Right lobe of liver (tissue), 4 donors: ENCODE measurements around the gene PHF20.

Source experiments
- POLR2A ChIP-seq: fragments of 450-650 bp; IDR thresholded peaks from one replicate; pipeline ENCODE4 v1.6.1; 2017; ENCODE audit warnings: antibody characterized with exemption, mild to moderate bottlenecking
- TF ChIP-seq, protein P1 (sequence below), 4 donors: fragments of 200-600 bp in 3 of 4; fragments of 450-650 bp in 1 of 4; IDR thresholded peaks; one replicate each; pipeline versions ENCODE4 v1.5.1 to v1.8.0; 2016 to 2022; ENCODE audit warnings: antibody characterized with exemption in 4 of 4, mild to moderate bottlenecking in 2 of 4
- donor health status: DM: no; HTN: no; CAD: no.
- donor health status: DM: no; HTN: no; CAD: no.
- donor health status: DM: no; HTN: yes; CAD: no.

DNA sequence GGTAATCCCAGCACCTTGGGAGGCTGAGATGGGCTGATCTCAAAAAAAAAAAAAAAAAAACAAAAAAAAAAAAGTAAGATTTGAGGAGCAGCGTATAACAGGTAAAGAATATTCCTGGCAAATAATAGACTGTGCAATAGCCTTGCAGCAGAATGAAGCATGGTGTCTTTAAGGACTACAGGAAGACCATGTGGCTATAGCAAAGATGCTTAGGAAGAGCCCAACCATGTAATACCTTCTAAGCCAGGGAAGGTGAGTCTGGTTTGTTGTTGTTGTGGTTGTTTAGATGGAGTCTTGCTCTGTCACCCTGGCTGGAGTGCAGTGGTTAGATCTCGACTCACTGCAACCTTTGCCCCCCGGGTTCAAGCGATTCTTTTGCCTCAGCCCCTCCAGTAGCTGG is 15.4 kb upstream of the PHF20 start:
- TF ChIP-seq POLR2A, result no peak
- TF ChIP-seq, protein P1, sequence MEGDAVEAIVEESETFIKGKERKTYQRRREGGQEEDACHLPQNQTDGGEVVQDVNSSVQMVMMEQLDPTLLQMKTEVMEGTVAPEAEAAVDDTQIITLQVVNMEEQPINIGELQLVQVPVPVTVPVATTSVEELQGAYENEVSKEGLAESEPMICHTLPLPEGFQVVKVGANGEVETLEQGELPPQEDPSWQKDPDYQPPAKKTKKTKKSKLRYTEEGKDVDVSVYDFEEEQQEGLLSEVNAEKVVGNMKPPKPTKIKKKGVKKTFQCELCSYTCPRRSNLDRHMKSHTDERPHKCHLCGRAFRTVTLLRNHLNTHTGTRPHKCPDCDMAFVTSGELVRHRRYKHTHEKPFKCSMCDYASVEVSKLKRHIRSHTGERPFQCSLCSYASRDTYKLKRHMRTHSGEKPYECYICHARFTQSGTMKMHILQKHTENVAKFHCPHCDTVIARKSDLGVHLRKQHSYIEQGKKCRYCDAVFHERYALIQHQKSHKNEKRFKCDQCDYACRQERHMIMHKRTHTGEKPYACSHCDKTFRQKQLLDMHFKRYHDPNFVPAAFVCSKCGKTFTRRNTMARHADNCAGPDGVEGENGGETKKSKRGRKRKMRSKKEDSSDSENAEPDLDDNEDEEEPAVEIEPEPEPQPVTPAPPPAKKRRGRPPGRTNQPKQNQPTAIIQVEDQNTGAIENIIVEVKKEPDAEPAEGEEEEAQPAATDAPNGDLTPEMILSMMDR (IDR thresholded peaks at IDR 0.05), result no peak
